ENCODE measurements around the gene GIPR. TPM values are rescaled to one million over a fixed set of nuclear protein-coding genes. Genes with fewer than 3 reads are reported as not detected.
"Not testable (repeated sequence)": the region's sequence is repeated elsewhere in the genome, so short reads cannot be mapped to it uniquely, and the experiment has no call there.

Gene GIPR
- total and polyA plus RNA-seq, 2 donors, result 0.26 to 0.70 TPM

- Histone ChIP-seq H3K27ac (ENCODE audit: low read depth) (no peak overlapping the region), H3K4me1 (ENCODE audit: insufficient read depth) (no peaks in the 10 kb centered on the region), H3K36me3 (ENCODE audit: insufficient read depth) (no peaks in the 10 kb centered on the region), H3K4me3 (ENCODE audit: low read depth, low read length) (no peak overlapping the region)
- DNase-seq (ENCODE audit: extremely low spot score), result no peak
- 93% methylated on average over 1 of the region's 1 CpG for WGBS
Observed at GRCh38 chr19:45663800-45664199, 4.2 kb upstream of the GIPR start.

DNA sequence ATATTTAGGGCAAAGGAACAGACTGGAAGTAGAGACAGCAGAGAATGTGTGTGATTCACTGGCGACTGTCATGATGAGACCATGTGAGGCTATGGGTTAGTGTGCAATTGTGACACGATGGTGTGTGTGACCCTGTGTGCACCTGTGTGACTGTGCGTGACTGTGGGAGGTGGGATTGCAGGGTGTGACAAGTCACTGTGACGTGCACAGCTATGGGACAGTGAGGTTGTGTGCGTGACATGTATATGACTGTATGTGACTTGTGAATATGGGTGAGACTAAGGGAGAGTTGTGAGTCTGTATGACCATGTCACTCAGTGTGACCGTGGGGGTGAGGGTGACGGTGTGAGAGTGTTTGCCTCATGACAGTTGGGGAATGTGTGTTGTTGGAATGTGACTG lies 3.4 kb upstream of the GIPR start:
- Histone ChIP-seq H3K4me3 (ENCODE audit: low read depth, low read length) (no peak overlapping the region), H3K27ac (ENCODE audit: low read depth) (no peak overlapping the region), H3K36me3 (ENCODE audit: insufficient read depth) (no peaks in the 10 kb centered on the region), H3K4me1 (ENCODE audit: insufficient read depth) (no peaks in the 10 kb centered on the region)
- 73% methylated on average over 7 of the region's 7 CpGs for WGBS
- DNase-seq (ENCODE audit: extremely low spot score), result no peak

DNA sequence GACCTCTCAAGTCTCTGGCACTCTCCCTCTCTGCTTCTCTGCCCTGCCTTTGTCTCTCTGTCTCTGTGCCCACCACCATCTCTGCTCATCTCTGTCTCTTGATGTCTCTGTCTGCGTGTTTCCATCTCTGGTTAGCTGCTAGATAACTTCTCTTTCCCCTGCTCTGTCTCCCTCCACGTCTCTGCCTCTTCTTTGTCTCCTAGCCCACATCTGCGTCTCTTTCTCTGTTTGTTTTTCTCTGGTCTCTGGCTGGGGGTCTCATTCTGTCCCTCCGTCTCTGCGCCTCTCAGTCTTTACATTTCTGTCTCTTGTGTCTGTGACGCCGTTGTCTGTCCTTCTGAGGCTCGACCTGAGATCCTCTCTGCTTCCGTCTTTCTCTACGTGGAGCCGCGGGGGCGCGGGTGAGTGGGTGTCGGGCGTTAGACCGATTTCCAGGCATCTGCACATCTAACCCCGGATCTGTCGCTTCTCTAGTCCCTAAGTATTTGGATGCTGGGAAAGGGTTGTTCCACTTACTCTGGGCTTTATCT lies 386 bp downstream of the GIPR start:
- H3K27ac ChIP-seq (ENCODE audit: low read depth), result no peak overlapping the region
- WGBS, result 1% methylated on average over 19 of the region's 19 CpGs

DNA sequence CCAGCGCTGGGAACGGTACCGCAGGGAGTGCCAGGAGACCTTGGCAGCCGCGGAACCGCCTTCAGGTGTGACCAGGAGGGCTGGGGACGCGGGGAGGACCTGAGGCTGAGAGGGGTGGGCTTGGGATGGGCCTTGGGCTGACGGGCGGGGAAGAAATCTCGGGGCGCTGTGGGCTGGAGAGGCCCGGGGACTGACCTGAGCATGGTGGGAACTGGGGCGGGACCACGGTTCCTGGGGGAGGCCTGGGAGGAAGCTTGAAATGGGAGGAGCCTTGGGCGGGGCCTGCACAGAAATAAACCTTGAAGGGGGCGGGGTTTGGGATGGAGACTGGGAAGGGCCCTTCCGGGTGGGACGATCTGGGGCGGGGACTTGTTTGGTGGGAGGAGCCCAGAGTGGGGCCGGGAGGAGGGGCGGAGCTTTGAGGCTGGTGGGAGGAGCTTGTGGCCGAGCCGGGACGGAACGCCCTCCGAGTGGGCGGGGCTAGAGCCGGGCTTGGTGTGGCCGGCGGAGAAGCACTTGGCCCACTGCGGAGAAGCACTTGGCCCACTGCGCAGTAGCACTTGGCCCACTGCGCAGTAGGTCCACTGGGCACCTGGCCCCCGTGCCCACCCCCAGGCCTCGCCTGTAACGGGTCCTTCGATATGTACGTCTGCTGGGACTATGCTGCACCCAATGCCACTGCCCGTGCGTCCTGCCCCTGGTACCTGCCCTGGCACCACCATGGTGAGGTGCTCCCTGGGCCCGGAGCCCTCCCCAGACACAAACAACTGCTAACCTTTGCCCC lies 2.8 kb downstream of the GIPR start:
- Histone ChIP-seq H3K4me3 (ENCODE audit: low read depth, low read length) (no peak overlapping the region), H3K4me1 (ENCODE audit: insufficient read depth) (no peaks in the 10 kb centered on the region), H3K27ac (ENCODE audit: low read depth) (no peak overlapping the region), H3K36me3 (ENCODE audit: insufficient read depth) (no peaks in the 10 kb centered on the region)
- 11% methylated on average over 42 of the region's 42 CpGs for WGBS
- no peak for DNase-seq (ENCODE audit: extremely low spot score)

More for the DNA sequence above, 386 bp downstream of the GIPR start:
- peak overlapping the region; percentile 13 for H3K4me3 ChIP-seq (ENCODE audit: low read depth, low read length)
- no peaks in the 10 kb centered on the region for H3K4me1 ChIP-seq (ENCODE audit: insufficient read depth)
- H3K36me3 ChIP-seq (ENCODE audit: insufficient read depth), result no peaks in the 10 kb centered on the region
- no peak for DNase-seq (ENCODE audit: extremely low spot score)

- H3K4me3 ChIP-seq (ENCODE audit: low read depth, low read length), result no peak overlapping the region
- no peak overlapping the region for H3K27ac ChIP-seq (ENCODE audit: low read depth)
- DNase-seq (ENCODE audit: extremely low spot score), result no peak
- H3K4me1 ChIP-seq (ENCODE audit: insufficient read depth), result no peaks in the 10 kb centered on the region
- H3K36me3 ChIP-seq (ENCODE audit: insufficient read depth), result no peaks in the 10 kb centered on the region
- WGBS, result 54% methylated on average over 7 of the region's 7 CpGs
Observed at GRCh38 chr19:45674946-45675345, 6.9 kb downstream of the GIPR start.

DNA sequence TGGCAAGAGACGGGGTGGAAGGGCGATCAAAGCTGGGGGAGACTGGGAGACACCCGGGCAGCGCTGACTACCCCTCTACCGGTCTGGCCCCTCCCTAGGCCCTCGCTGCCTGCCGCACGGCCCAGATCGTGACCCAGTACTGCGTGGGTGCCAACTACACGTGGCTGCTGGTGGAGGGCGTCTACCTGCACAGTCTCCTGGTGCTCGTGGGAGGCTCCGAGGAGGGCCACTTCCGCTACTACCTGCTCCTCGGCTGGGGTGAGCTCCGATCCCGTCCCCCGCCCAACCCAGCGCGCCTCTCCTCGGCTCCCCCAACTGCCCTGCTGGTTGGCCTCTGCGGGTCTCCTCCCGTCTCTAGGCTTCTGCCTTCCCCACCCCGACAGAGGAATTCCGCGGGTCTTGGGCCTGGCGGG lies 8.8 kb downstream of the GIPR start:
- H3K36me3 ChIP-seq (ENCODE audit: insufficient read depth), result no peaks in the 10 kb centered on the region
- 5% methylated on average over 28 of the region's 28 CpGs for WGBS
- DNase-seq (ENCODE audit: extremely low spot score), result no peak

DNA sequence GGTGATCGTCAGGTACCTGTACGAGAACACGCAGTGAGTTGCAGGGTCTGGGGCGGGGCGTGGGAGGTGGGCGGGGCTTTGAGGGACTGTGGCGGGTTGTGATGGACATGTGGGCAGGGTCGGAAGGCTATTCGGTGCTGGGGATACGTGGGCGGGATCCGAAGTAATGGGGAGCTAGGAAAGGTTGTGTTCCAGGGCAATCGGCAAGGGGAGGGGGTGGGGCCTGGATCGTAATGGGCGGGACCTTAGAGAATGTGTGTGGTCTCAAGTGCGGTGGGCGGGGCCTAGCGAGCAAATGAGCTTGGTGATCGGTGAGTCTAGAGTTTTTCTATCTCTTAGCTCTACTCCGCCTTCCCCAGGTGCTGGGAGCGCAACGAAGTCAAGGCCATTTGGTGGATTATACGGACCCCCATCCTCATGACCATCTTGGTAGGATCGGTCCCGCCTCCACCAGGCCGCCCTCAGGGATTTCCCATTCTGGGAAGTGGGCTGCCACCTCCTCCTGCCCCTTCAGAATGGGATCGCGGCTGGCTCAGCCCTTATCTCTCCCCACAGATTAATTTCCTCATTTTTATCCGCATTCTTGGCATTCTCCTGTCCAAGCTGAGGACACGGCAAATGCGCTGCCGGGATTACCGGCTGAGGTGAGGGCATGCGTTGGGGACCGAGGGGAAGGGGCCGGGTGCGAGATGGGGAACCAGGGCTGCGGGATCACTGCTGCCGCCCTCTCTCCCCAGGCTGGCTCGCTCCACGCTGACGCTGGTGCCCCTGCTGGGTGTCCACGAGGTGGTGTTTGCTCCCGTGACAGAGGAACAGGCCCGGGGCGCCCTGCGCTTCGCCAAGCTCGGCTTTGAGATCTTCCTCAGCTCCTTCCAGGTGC lies 9.6 kb downstream of the GIPR start:
- peak overlapping the region; percentile 35 for H3K4me3 ChIP-seq (ENCODE audit: low read depth, low read length)
- H3K36me3 ChIP-seq (ENCODE audit: insufficient read depth), result no peaks in the 10 kb centered on the region
- no peaks in the 10 kb centered on the region for H3K4me1 ChIP-seq (ENCODE audit: insufficient read depth)
- peak; percentile 67 for DNase-seq (ENCODE audit: extremely low spot score)
- H3K27ac ChIP-seq (ENCODE audit: low read depth), result no peak overlapping the region
- 3% methylated on average over 49 of the region's 49 CpGs for WGBS

More for the DNA sequence above, 8.8 kb downstream of the GIPR start:
- Histone ChIP-seq H3K4me3 (ENCODE audit: low read depth, low read length) (peak overlapping the region; percentile 35), H3K4me1 (ENCODE audit: insufficient read depth) (no peaks in the 10 kb centered on the region), H3K27ac (ENCODE audit: low read depth) (no peak overlapping the region)

DNA sequence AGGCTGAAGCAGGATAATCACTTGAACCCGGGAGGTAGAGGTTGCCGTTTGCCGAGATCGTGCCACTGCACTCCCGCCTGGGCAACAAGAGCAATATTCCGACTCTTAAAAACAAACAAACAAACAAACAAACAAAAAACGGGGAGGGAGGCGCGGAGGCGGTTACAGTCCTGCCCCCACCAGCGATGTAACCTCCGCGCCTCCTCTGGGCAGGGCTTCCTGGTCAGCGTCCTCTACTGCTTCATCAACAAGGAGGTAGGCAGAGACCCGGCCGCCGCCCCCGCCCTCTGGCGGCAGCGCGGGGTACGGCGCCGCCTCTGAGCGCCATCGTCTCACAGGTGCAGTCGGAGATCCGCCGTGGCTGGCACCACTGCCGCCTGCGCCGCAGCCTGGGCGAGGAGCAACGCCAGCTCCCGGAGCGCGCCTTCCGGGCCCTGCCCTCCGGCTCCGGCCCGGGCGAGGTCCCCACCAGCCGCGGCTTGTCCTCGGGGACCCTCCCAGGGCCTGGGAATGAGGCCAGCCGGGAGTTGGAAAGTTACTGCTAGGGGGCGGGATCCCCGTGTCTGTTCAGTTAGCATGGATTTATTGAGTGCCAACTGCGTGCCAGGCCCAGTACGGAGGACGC lies 13.5 kb downstream of the GIPR start:
- Histone ChIP-seq H3K36me3 (ENCODE audit: insufficient read depth) (no peaks in the 10 kb centered on the region), H3K27ac (ENCODE audit: low read depth) (peak overlapping the region; percentile 62), H3K4me1 (ENCODE audit: insufficient read depth) (no peaks in the 10 kb centered on the region), H3K4me3 (ENCODE audit: low read depth, low read length) (peak overlapping the region; percentile 1)
- DNase-seq (ENCODE audit: extremely low spot score), result no peak
- 3% methylated on average over 51 of the region's 51 CpGs for WGBS

DNA sequence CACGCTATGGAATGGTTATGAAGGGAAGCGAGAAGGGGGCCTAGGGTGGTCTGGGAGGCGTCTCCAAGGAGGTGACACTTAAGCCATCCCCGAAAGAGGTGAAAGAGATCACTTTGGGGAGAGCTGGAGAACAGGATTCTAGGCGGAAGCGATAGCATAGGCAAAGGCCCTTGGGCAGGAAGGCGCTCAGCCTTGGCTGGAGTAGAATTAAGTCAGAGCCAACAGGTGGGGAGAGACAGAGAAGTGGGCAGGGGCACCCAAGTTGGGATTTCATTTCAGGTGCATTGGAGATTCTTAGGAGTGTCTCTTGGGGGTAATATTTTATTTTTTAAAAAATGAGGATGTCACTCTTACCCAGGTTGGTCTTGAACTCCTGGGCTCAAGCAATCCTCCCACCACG lies 14.1 kb downstream of the GIPR start:
- DNase-seq (ENCODE audit: extremely low spot score), result no peak
- no peak overlapping the region for H3K4me3 ChIP-seq (ENCODE audit: low read depth, low read length)
- no peaks in the 10 kb centered on the region for H3K4me1 ChIP-seq (ENCODE audit: insufficient read depth)
- 62% methylated on average over 8 of the region's 8 CpGs for WGBS
- no peaks in the 10 kb centered on the region for H3K36me3 ChIP-seq (ENCODE audit: insufficient read depth)
- peak overlapping the region; percentile 62 for H3K27ac ChIP-seq (ENCODE audit: low read depth)

- Histone ChIP-seq H3K36me3 (ENCODE audit: insufficient read depth) (no peaks in the 10 kb centered on the region), H3K4me1 (ENCODE audit: insufficient read depth) (no peaks in the 10 kb centered on the region), H3K4me3 (ENCODE audit: low read depth, low read length) (no peak overlapping the region), H3K27ac (ENCODE audit: low read depth) (no peak overlapping the region)
- DNase-seq (ENCODE audit: extremely low spot score), result no peak
- 69% methylated on average over 5 of the region's 5 CpGs for WGBS
Observed at GRCh38 chr19:45682908-45683307, 14.9 kb downstream of the GIPR start.

GRCh38 chr19:45685045-45685444 lies 17.0 kb downstream of the GIPR start:
- WGBS, result 86% methylated on average over 11 of the region's 11 CpGs
- H3K4me1 ChIP-seq (ENCODE audit: insufficient read depth); H3K27ac ChIP-seq (ENCODE audit: low read depth); DNase-seq (ENCODE audit: extremely low spot score); H3K4me3 ChIP-seq (ENCODE audit: low read depth, low read length); H3K36me3 ChIP-seq (ENCODE audit: insufficient read depth): not testable (repeated sequence)

GRCh38 chr19:45687599-45687998 lies 19.6 kb downstream of the GIPR start:
- DNase-seq (ENCODE audit: extremely low spot score), result no peak
- Histone ChIP-seq H3K36me3 (ENCODE audit: insufficient read depth) (no peaks in the 10 kb centered on the region), H3K4me1 (ENCODE audit: insufficient read depth) (no peaks in the 10 kb centered on the region), H3K4me3 (ENCODE audit: low read depth, low read length) (no peak overlapping the region), H3K27ac (ENCODE audit: low read depth) (no peak overlapping the region)
- WGBS, result 91% methylated on average over 9 of the region's 9 CpGs

DNA sequence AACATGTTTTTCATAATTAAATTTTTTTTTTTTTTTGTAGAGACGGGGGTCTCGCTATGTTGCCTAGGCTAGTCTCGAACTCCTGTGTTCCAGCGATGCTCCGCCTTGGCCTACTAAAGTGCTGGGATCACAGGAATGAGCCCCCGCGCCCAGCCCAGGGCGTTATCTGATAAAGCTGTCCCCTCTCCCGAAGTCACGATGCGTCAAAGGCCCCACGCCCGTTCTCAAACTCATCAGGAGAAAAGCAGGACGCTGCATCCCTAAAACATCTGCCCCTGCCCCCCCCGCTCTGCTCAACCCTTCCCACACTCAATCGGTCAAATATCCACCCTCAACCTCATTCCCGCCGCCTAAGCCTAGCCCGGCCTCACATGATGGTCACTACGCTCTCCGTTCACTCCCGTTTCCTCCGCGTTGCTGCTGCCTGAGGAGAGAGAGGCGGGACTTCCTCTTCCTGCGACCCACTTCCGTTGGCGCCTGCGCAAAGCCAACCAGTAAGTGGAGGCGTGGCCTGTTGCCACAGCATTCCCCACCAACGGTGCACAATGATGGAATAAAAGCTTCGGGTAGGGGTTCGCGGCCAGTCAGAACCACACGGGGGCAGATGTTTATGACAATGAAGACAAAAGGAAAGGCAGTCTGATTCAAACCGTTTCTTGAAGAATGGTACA lies 23.6 kb downstream of the GIPR start, which contains the start of gene SNRPD2:
SNRPD2 (minus strand) TSS at position 438 of the 671 bp plus-strand sequence; CDS start at position 373, 65 bp downstream.
- DNase-seq (ENCODE audit: extremely low spot score), result peak; percentile 94
- H3K4me1 ChIP-seq (ENCODE audit: insufficient read depth), result no peaks in the 10 kb centered on the region
- H3K36me3 ChIP-seq (ENCODE audit: insufficient read depth), result peaks cover 3% of the 10 kb centered on the region
- peak within 1 kb of the TSS; percentile 97 for H3K27ac ChIP-seq (ENCODE audit: low read depth)
- H3K4me3 ChIP-seq (ENCODE audit: low read depth, low read length), result peak within 1 kb of the TSS; percentile 65
- under 1% methylated on average over 36 of the region's 36 CpGs for WGBS
